IMR-90 (cell line): ENCODE results near the gene UCHL1. TPM values are rescaled to one million over a fixed set of nuclear protein-coding genes. Genes with fewer than 3 reads are reported as not detected.
A peak's percentile ranks its signal among the peaks of the same experiment; 100 is the strongest.

Experiments
- ATAC-seq: fragments of 200-7000 bp; cut with Tn5 transposase; 2 replicates; pipeline ENCODE4 v1.9.1; 2020; ENCODE audit warnings: low read depth, mild to moderate bottlenecking, moderate library complexity
- BruUV-seq: library from RNA; stranded (reverse); fragments of 400-500 nt; replicated peaks from 2 replicates; lab custom pipeline; 2021; lab: Mats Ljungman, UMichigan
- CTCF ChIA-PET: fragments of 300-600 bp; formaldehyde crosslinking; extraction: SDS; loops from one replicate; lab custom pipeline; 2021; ENCODE audit warnings: antibody characterized with exemption; lab: Yijun Ruan, JAX
- POLR2A ChIA-PET: fragments of 300-600 bp; sonication (Branson Sonifier 250); formaldehyde crosslinking; loops from one replicate; lab custom pipeline; 2022; ENCODE audit warnings: antibody characterized with exemption; ENCODE audit not compliant: unreplicated experiment; lab: Charles Lee
- DNase-seq: peaks from one replicate; pipeline ENCODE4 v3.0.0; 2013
- H2AFZ ChIP-seq: replicated peaks from 2 replicates; pipeline ENCODE3; 2013; ENCODE audit warnings: low read length, mild to moderate bottlenecking; ENCODE audit not compliant: poor library complexity
- H2AK5ac ChIP-seq: 2 replicates; pipeline ENCODE4 v1.6.1; 2013; ENCODE audit warnings: low read depth, low read length, inconsistent platforms
- H2AK9ac ChIP-seq: replicated peaks from 2 replicates; pipeline ENCODE3; 2013; ENCODE audit warnings: mild to moderate bottlenecking, low read depth, low read length, moderate library complexity; ENCODE audit not compliant: poor library complexity
- H2BK120ac ChIP-seq: 2 replicates; pipeline ENCODE4 v1.6.1; 2013; ENCODE audit warnings: low read depth, low read length, inconsistent platforms
- H2BK15ac ChIP-seq: 3 replicates; pipeline ENCODE4 v1.6.1; 2013; ENCODE audit warnings: low read depth, low read length, inconsistent platforms
- H2BK20ac ChIP-seq: 2 replicates; pipeline ENCODE4 v1.6.1; 2013; ENCODE audit warnings: low read depth, mild to moderate bottlenecking, inconsistent platforms, low read length, moderate library complexity
- H2BK5ac ChIP-seq: 2 replicates; pipeline ENCODE4 v1.6.1; 2013; ENCODE audit warnings: mild to moderate bottlenecking, low read depth, low read length, inconsistent platforms; ENCODE audit not compliant: poor library complexity, severe bottlenecking
- H3K14ac ChIP-seq: replicated peaks from 2 replicates; pipeline ENCODE4 v1.6.1; 2013; ENCODE audit warnings: low read depth, low read length, inconsistent platforms
- H3K18ac ChIP-seq: 2 replicates; pipeline ENCODE4 v1.6.1; 2013; ENCODE audit warnings: low read depth, low read length, control low read depth
- H3K23ac ChIP-seq: 2 replicates; pipeline ENCODE4 v1.6.1; 2013; ENCODE audit warnings: low read depth, low read length, inconsistent platforms
- H3K27ac ChIP-seq: 2 replicates; pipeline ENCODE4 v1.5.1; 2013; ENCODE audit warnings: mild to moderate bottlenecking, control low read depth, low read length; ENCODE audit not compliant: insufficient read depth
- H3K27me3 ChIP-seq: 2 replicates; pipeline ENCODE4 v1.6.1; 2013; ENCODE audit warnings: low read length; ENCODE audit not compliant: control insufficient read depth, insufficient read depth
- H3K36me3 ChIP-seq: 2 replicates; pipeline ENCODE4 v1.6.1; 2013; ENCODE audit warnings: low read length, mixed read lengths; ENCODE audit not compliant: control insufficient read depth, insufficient read depth
- H3K4ac ChIP-seq: 2 replicates; pipeline ENCODE4 v1.6.1; 2013; ENCODE audit warnings: low read depth, low read length, inconsistent platforms
- H3K4me1 ChIP-seq: 2 replicates; pipeline ENCODE4 v1.6.1; 2013; ENCODE audit warnings: low read length, mixed read lengths; ENCODE audit not compliant: control insufficient read depth, insufficient read depth
- H3K4me2 ChIP-seq: 2 replicates; pipeline ENCODE4 v1.6.1; 2013; ENCODE audit warnings: low read depth, mild to moderate bottlenecking, control low read depth, low read length, moderate library complexity
- H3K4me3 ChIP-seq: 2 replicates; pipeline ENCODE4 v1.5.1; 2013; ENCODE audit warnings: low read depth, mild to moderate bottlenecking, control low read depth, low read length, moderate library complexity; ENCODE audit not compliant: insufficient read depth
- H3K56ac ChIP-seq: 2 replicates; pipeline ENCODE4 v1.6.1; 2013; ENCODE audit warnings: low read length, inconsistent platforms; ENCODE audit not compliant: insufficient read depth; ENCODE audit errors: extremely low read depth
- H3K79me1 ChIP-seq, 2 experiments: 2 replicates each; pipeline ENCODE4 v1.6.1; 2013; ENCODE audit warnings: low read length in 2 of 2, inconsistent platforms in 1 of 2, low read depth in 1 of 2
- H3K9ac ChIP-seq: 2 replicates; pipeline ENCODE4 v1.6.1; 2013; ENCODE audit warnings: low read depth, low read length, control low read depth
- H3K9me1 ChIP-seq: 2 replicates; pipeline ENCODE4 v1.6.1; 2013; ENCODE audit warnings: low read length, inconsistent platforms; ENCODE audit not compliant: insufficient read depth
- H3K9me3 ChIP-seq: 2 replicates; pipeline ENCODE4 v1.6.1; 2013; ENCODE audit warnings: low read length; ENCODE audit not compliant: control insufficient read depth, insufficient read depth
- H4K20me1 ChIP-seq: 2 replicates; pipeline ENCODE4 v1.6.1; 2013; ENCODE audit warnings: low read length, inconsistent platforms; ENCODE audit not compliant: insufficient read depth
- H4K5ac ChIP-seq: 2 replicates; pipeline ENCODE4 v1.6.1; 2013; ENCODE audit warnings: mild to moderate bottlenecking, low read depth, low read length, control low read depth
- H4K8ac ChIP-seq, 2 experiments: 2 replicates each; pipeline ENCODE4 v1.6.1; 2013; ENCODE audit warnings: low read depth in 2 of 2, low read length in 2 of 2, control low read depth in 1 of 2, inconsistent platforms in 1 of 2
- H4K91ac ChIP-seq: 2 replicates; pipeline ENCODE4 v1.6.1; 2013; ENCODE audit warnings: low read depth, low read length, inconsistent platforms; ENCODE audit not compliant: insufficient read depth
- MAFK ChIP-seq: IDR thresholded peaks from 2 replicates; pipeline ENCODE4 v1.6.1; 2012; ENCODE audit warnings: low read depth, low read length, improper control_type of control experiment
- POLR2A ChIP-seq: IDR thresholded peaks from 2 replicates; pipeline ENCODE4 v1.6.1; 2012; ENCODE audit warnings: mild to moderate bottlenecking, low read depth, low read length
- WGBS, 2 experiments: methylation state at CpG; one replicate each; pipeline versions ENCODE4 v1.1.5 to v1.1.7; 2013; ENCODE audit warnings: missing lambda C conversion rate in 2 of 2; ENCODE audit not compliant: insufficient read length in 1 of 2; ENCODE audit errors: extremely low coverage in 2 of 2; 5-methylcytosine and 5-hydroxymethylcytosine counted together
- dilution Hi-C: fragments of 300-500 bp; cut with HindIII; formaldehyde crosslinking; loops from one replicate; pipeline ENCODE4 v1.14.3; 2018; ENCODE audit warnings: low sequenced_read_pairs; ENCODE audit not compliant: unreplicated experiment
- in situ Hi-C: fragments of 300-500 bp; cut with MboI; formaldehyde crosslinking; loops from 3 replicates; pipeline ENCODE4 v1.14.3; 2019; ENCODE audit warnings: low sequenced_read_pairs, inconsistent platforms, mixed read lengths
- intact Hi-C: fragments of 100-400 bp; cut with micrococcal nuclease; formaldehyde crosslinking; loops from 2 replicates; pipeline ENCODE4 v1.10.0; 2022
- polyA plus RNA-seq, 3 experiments: library from polyadenylated mRNA; depleted of rRNA; stranded (reverse); fragments of >200 nt; gene quantifications; 2 replicates each; pipeline ENCODE4 v1.2.3, GENCODE V29; 2012; ENCODE audit warnings: low replicate concordance in 1 of 3
- total RNA-seq: library from RNA; depleted of rRNA; stranded (reverse); fragments of >200 nt; gene quantifications from 2 replicates; pipeline ENCODE4 v1.2.3, GENCODE V29; 2012

The UCHL1 gene
- total and polyA plus RNA-seq, 2 of the 4 experiments (the other 2 are of a cell fraction): 972 to 2,118 TPM

- ATAC-seq (no peak), DNase-seq (no peak)
- H3K36me3 ChIP-seq: no peaks in the 10 kb centered on the region
- no peak overlapping the region for H2AK5ac ChIP-seq
- H3K4me3 ChIP-seq: peak overlapping the region; percentile 76; the same call in 1 of the 2 replicates
- H3K9me1 ChIP-seq: no peaks in the 10 kb centered on the region; the same call in 1 of the 2 replicates
- H3K27ac ChIP-seq: no peak overlapping the region
- ChIA-PET CTCF (interaction anchor here (1.2 to 1.6 kb wide), 2 partner anchors 219 to 291 kb away, joined by 3 to 4 read pairs; no protein-coding TSS in a partner anchor), POLR2A (interaction anchor here (0.7 kb wide), 1 partner anchor 241 kb away, joined by 7 read pairs; no protein-coding TSS in a partner anchor)
- H3K27me3 ChIP-seq: no peaks in the 10 kb centered on the region
- no peaks in the 10 kb centered on the region for H4K20me1 ChIP-seq
- H2BK5ac ChIP-seq: peak overlapping the region; percentile 66
- H2BK20ac ChIP-seq: no peak overlapping the region
- in situ Hi-C loops: loop anchor here (5.0 kb wide), 2 partner anchors 240 to 295 kb away; no protein-coding TSS in a partner anchor
- peak overlapping the region; percentile 93; the same call in 1 of the 2 replicates for H3K4ac ChIP-seq
- no peaks in the 10 kb centered on the region for H3K9me3 ChIP-seq
- H3K14ac ChIP-seq: no peak overlapping the region
- H2BK15ac ChIP-seq: peak overlapping the region; percentile 89; the same call in 2 of the 3 replicates
- dilution Hi-C loops: no loop called here
- BruUV-seq: no TSS peak
- no peak overlapping the region for H2AFZ ChIP-seq
- no peak overlapping the region; the same call in 1 of the 2 replicates for H3K18ac ChIP-seq
- no peak overlapping the region for H2AK9ac ChIP-seq
- peak overlapping the region; percentile 80; the same call in 1 of the 2 replicates for H3K23ac ChIP-seq
- no peak overlapping the region; the same call in 1 of the 2 replicates for H3K9ac ChIP-seq
- peak overlapping the region; percentile 87 to 97 for H4K8ac ChIP-seq
- peaks cover 6 to 16% of the 10 kb centered on the region in 2 experiments; a peak in 3 of 4 replicates for H3K79me1 ChIP-seq
- peak overlapping the region; percentile 84; the same call in 1 of the 2 replicates for H3K4me2 ChIP-seq
- TF ChIP-seq POLR2A (no peak), MAFK (peak; percentile 79)
- peaks cover 2% of the 10 kb centered on the region; the same call in 1 of the 2 replicates for H3K4me1 ChIP-seq
- peak overlapping the region; percentile 82; the same call in 1 of the 2 replicates for H4K91ac ChIP-seq
- H4K5ac ChIP-seq: no peak overlapping the region; the same call in 1 of the 2 replicates
- H2BK120ac ChIP-seq: no peak overlapping the region
- intact Hi-C loops: no loop called here
- WGBS, 2 experiments: no CpG with 5 or more reads among the region's 2 CpGs
- no peak overlapping the region for H3K56ac ChIP-seq
These were observed 39.8 kb upstream of the UCHL1 start for GRCh38 chr4:41217020-41217333.
